ENCODE results near the gene SLC23A1. TPM values are rescaled to one million over a fixed set of nuclear protein-coding genes. Genes with fewer than 3 reads are reported as not detected.
"Not testable (repeated sequence)": the region's sequence is repeated elsewhere in the genome, so short reads cannot be mapped to it uniquely, and the experiment has no call there.

Gene SLC23A1
- 35.5 TPM for total RNA-seq

GRCh38 chr5:139383275-139383992, at the start of gene SLC23A1:
Gene SLC23A1 (minus strand): TSS chr5:139383297. CDS start chr5:139383253, 44 bp downstream.
- peak; percentile 73 for ATAC-seq
- DNase-seq (ENCODE audit: low spot score) = peak; percentile 91

- no peak for ATAC-seq
Measured at GRCh38 chr5:139431706-139432105, 48.6 kb upstream of the SLC23A1 start.

GRCh38 chr5:139430015-139430414, 46.9 kb upstream of the SLC23A1 start:
- no peak for DNase-seq (ENCODE audit: low spot score)
- ATAC-seq = no peak

More at GRCh38 chr5:139431706-139432105, 48.6 kb upstream of the SLC23A1 start:
- no peak for DNase-seq (ENCODE audit: low spot score)

GRCh38 chr5:139426203-139426885, 43.2 kb upstream of the SLC23A1 start:
- DNase-seq (ENCODE audit: low spot score) = no peak

GRCh38 chr5:139425497-139425896, 42.4 kb upstream of the SLC23A1 start:
- DNase-seq (ENCODE audit: low spot score) = no peak
- no peak for ATAC-seq

More at GRCh38 chr5:139426203-139426885, 43.2 kb upstream of the SLC23A1 start:
- no peak for ATAC-seq

GRCh38 chr5:139422307-139422893, 39.3 kb upstream of the SLC23A1 start:
- DNase-seq (ENCODE audit: low spot score) (no peak), ATAC-seq (peak; percentile 97)

- ATAC-seq = no peak
- DNase-seq (ENCODE audit: low spot score) = no peak
Measured at GRCh38 chr5:139419226-139420192, 36.4 kb upstream of the SLC23A1 start.

- ATAC-seq (no peak), DNase-seq (ENCODE audit: low spot score) (no peak)
Measured at GRCh38 chr5:139418793-139419192, 35.7 kb upstream of the SLC23A1 start.

GRCh38 chr5:139417214-139417613, 34.1 kb upstream of the SLC23A1 start:
- DNase-seq (ENCODE audit: low spot score) (no peak), ATAC-seq (no peak)

GRCh38 chr5:139416651-139417050, 33.6 kb upstream of the SLC23A1 start:
- no peak for ATAC-seq

GRCh38 chr5:139415869-139416268, 32.8 kb upstream of the SLC23A1 start:
- ATAC-seq (no peak), DNase-seq (ENCODE audit: low spot score) (no peak)

More at GRCh38 chr5:139416651-139417050, 33.6 kb upstream of the SLC23A1 start:
- DNase-seq (ENCODE audit: low spot score) = no peak

GRCh38 chr5:139415221-139415861, 32.2 kb upstream of the SLC23A1 start:
- ATAC-seq (no peak), DNase-seq (ENCODE audit: low spot score) (no peak)

- ATAC-seq (no peak), DNase-seq (ENCODE audit: low spot score) (no peak)
Measured at GRCh38 chr5:139414581-139415130, 31.6 kb upstream of the SLC23A1 start.

- no peak for DNase-seq (ENCODE audit: low spot score)
- ATAC-seq = no peak
Measured at GRCh38 chr5:139413963-139414362, 30.9 kb upstream of the SLC23A1 start.

GRCh38 chr5:139413153-139413552, 30.1 kb upstream of the SLC23A1 start:
- no peak for DNase-seq (ENCODE audit: low spot score)
- ATAC-seq = no peak

- DNase-seq (ENCODE audit: low spot score) (no peak), ATAC-seq (no peak)
Measured at GRCh38 chr5:139410993-139411828, 28.1 kb upstream of the SLC23A1 start.

- ATAC-seq (no peak), DNase-seq (ENCODE audit: low spot score) (no peak)
Measured at GRCh38 chr5:139410121-139410992, 27.3 kb upstream of the SLC23A1 start.

- ATAC-seq; DNase-seq (ENCODE audit: low spot score): not testable (repeated sequence)
Measured at GRCh38 chr5:139409116-139409515, 26.0 kb upstream of the SLC23A1 start.

All from left lobe of liver (tissue), 2 donors.